HepG2 (cell line): Measurements from ENCODE around the gene QRICH2. TPM values are rescaled to one million over a fixed set of nuclear protein-coding genes. Genes with fewer than 3 reads are reported as not detected.

ENCODE experiments used
- AGO1 ChIP-seq: fragments of 200-400 bp; formaldehyde crosslinking; IDR thresholded peaks from 2 replicates; pipeline ENCODE4 v1.6.1; 2017; ENCODE audit warnings: mild to moderate bottlenecking, low read depth, low read length, moderate library complexity; ENCODE audit not compliant: poor library complexity, severe bottlenecking
- GABPB1 ChIP-seq: IDR thresholded peaks from 2 replicates; pipeline ENCODE4 v1.6.1; 2016; ENCODE audit warnings: mild to moderate bottlenecking, missing genetic modification reagents, moderate library complexity, missing compliant biosample characterization
- GATAD1 ChIP-seq: IDR thresholded peaks from 2 replicates; pipeline ENCODE4 v1.6.1; 2016; ENCODE audit warnings: missing genetic modification reagents, missing compliant biosample characterization
- GLI4 ChIP-seq: sonication (generic); formaldehyde crosslinking; IDR thresholded peaks from 2 replicates; pipeline ENCODE4 v1.5.1; 2020; ENCODE audit warnings: missing genetic modification reagents, mild to moderate bottlenecking, moderate library complexity, borderline replicate concordance
- HOXA3 ChIP-seq: sonication (generic); formaldehyde crosslinking; IDR thresholded peaks from 2 replicates; pipeline ENCODE4 v1.5.0; 2020; ENCODE audit warnings: missing genetic modification reagents
- MED13 ChIP-seq: sonication (generic); formaldehyde crosslinking; IDR thresholded peaks from 2 replicates; pipeline ENCODE4 v1.5.0; 2020; ENCODE audit warnings: missing genetic modification reagents
- PRMT3 ChIP-seq: sonication (generic); formaldehyde crosslinking; IDR thresholded peaks from 2 replicates; pipeline ENCODE4 v1.8.1; 2022; ENCODE audit warnings: low read depth, mild to moderate bottlenecking, moderate library complexity, missing genetic modification reagents, borderline replicate concordance
- SIX4 ChIP-seq: sonication (generic); formaldehyde crosslinking; IDR thresholded peaks from 2 replicates; pipeline ENCODE4 v1.4.0; 2020; ENCODE audit warnings: missing genetic modification reagents
- SMAD9 ChIP-seq: sonication (generic); formaldehyde crosslinking; IDR thresholded peaks from 2 replicates; pipeline ENCODE4 v1.5.1; 2020; ENCODE audit warnings: mild to moderate bottlenecking, missing genetic modification reagents
- SP5 ChIP-seq: IDR thresholded peaks from 2 replicates; pipeline ENCODE4 v1.6.1; 2016; ENCODE audit warnings: low read depth, borderline replicate concordance
- ZNF17 ChIP-seq: sonication (generic); formaldehyde crosslinking; IDR thresholded peaks from 2 replicates; pipeline ENCODE4 v1.5.0; 2020; ENCODE audit warnings: mild to moderate bottlenecking, missing genetic modification reagents
- ZNF264 ChIP-seq: sonication (generic); formaldehyde crosslinking; IDR thresholded peaks from 2 replicates; pipeline ENCODE4 v1.4.0; 2020; ENCODE audit warnings: missing genetic modification reagents
- ZNF335 ChIP-seq: sonication (generic); formaldehyde crosslinking; IDR thresholded peaks from 2 replicates; pipeline ENCODE4 v1.4.0; 2020; ENCODE audit warnings: missing genetic modification reagents
- ZNF431 ChIP-seq: sonication (generic); formaldehyde crosslinking; IDR thresholded peaks from 2 replicates; pipeline ENCODE4 v1.9.0; 2022; ENCODE audit warnings: missing genetic modification reagents, low read depth, mild to moderate bottlenecking, borderline replicate concordance
- ZNF780A ChIP-seq: sonication (generic); formaldehyde crosslinking; IDR thresholded peaks from 2 replicates; pipeline ENCODE4 v1.8.0; 2022; ENCODE audit warnings: mild to moderate bottlenecking, missing genetic modification reagents, moderate library complexity
- ZNF878 ChIP-seq: sonication (generic); formaldehyde crosslinking; IDR thresholded peaks from 2 replicates; pipeline ENCODE4 v1.8.1; 2023; ENCODE audit warnings: mild to moderate bottlenecking, missing genetic modification reagents, moderate library complexity
- ZSCAN20 ChIP-seq: sonication (generic); formaldehyde crosslinking; IDR thresholded peaks from 2 replicates; pipeline ENCODE4 v1.4.0; 2020; ENCODE audit warnings: missing genetic modification reagents, mild to moderate bottlenecking, borderline replicate concordance
- polyA plus RNA-seq, 8 experiments: library from polyadenylated mRNA; depleted of rRNA in 3 of 8; stranded (reverse) in 7 of 8; unstranded in 1 of 8; fragments of >200 nt; fragmentation: Illumina TruSeq in 4 of 8; extraction: Trizol in 4 of 8; gene quantifications; 2 replicates each; pipeline versions ENCODE4 v1.2.1 to v1.2.3, GENCODE V29; 2011 to 2016; ENCODE audit warnings: low read depth in 4 of 8, missing spikeins in 1 of 8, mixed read lengths in 1 of 8; ENCODE audit not compliant: insufficient read depth in 1 of 8
- total RNA-seq, 5 experiments: library from RNA; depleted of rRNA; stranded (reverse); fragments of >200 nt; fragmentation: Illumina TruSeq; extraction: Trizol; gene quantifications; 2 replicates each; pipeline ENCODE4 v1.2.3, GENCODE V29; 2016; ENCODE audit warnings: low read depth in 1 of 5
- TF ChIP-seq, protein P1 (sequence below): sonication (generic); formaldehyde crosslinking; IDR thresholded peaks from 2 replicates; pipeline ENCODE4 v1.5.0; 2020; ENCODE audit warnings: mild to moderate bottlenecking, missing genetic modification reagents
- TF ChIP-seq, protein P2 (sequence below): sonication (generic); formaldehyde crosslinking; IDR thresholded peaks from 2 replicates; pipeline ENCODE4 v1.4.0; 2020; ENCODE audit warnings: mild to moderate bottlenecking, missing genetic modification reagents, borderline replicate concordance
- TF ChIP-seq, protein P3 (sequence below): IDR thresholded peaks from 2 replicates; pipeline ENCODE4 v1.6.1; 2016; ENCODE audit warnings: mild to moderate bottlenecking
- TF ChIP-seq, protein P4 (sequence below): sonication (generic); formaldehyde crosslinking; IDR thresholded peaks from 2 replicates; pipeline ENCODE4 v1.9.0; 2022; ENCODE audit warnings: missing genetic modification reagents, mild to moderate bottlenecking, borderline replicate concordance
- TF ChIP-seq, protein P5 (sequence below): sonication (generic); formaldehyde crosslinking; IDR thresholded peaks from 2 replicates; pipeline ENCODE4 v1.4.0; 2020; ENCODE audit warnings: missing genetic modification reagents

The QRICH2 gene
- total and polyA plus RNA-seq, 2 of the 13 experiments (the other 11 are each of a cell fraction or from before 2014, with no cell fraction given) = 3.7 to 5.7 TPM

GRCh38 chr17:76279742-76280287 is 28.3 kb downstream of the QRICH2 start (continued):
- no peak for TF ChIP-seq ZNF780A (CRISPR knock-in tag)
- TF ChIP-seq SIX4 (CRISPR knock-in tag) = no peak
- no peak for TF ChIP-seq ZSCAN20 (CRISPR knock-in tag)
- TF ChIP-seq GLI4 (CRISPR knock-in tag) = no peak
- TF ChIP-seq SP5 (CRISPR knock-in tag) = no peak
- no peak for TF ChIP-seq ZNF431 (CRISPR knock-in tag)
- no peak for TF ChIP-seq ZNF17
- 0 out of 2 replicates have a peak, but pooled peaks have one; percentile 5 for TF ChIP-seq GABPB1 (CRISPR knock-in tag)
- peak; percentile 0; the same call in 1 of the 2 replicates for TF ChIP-seq HOXA3 (CRISPR knock-in tag)
- no peak for TF ChIP-seq ZNF264 (CRISPR knock-in tag)
- TF ChIP-seq, protein P1, sequence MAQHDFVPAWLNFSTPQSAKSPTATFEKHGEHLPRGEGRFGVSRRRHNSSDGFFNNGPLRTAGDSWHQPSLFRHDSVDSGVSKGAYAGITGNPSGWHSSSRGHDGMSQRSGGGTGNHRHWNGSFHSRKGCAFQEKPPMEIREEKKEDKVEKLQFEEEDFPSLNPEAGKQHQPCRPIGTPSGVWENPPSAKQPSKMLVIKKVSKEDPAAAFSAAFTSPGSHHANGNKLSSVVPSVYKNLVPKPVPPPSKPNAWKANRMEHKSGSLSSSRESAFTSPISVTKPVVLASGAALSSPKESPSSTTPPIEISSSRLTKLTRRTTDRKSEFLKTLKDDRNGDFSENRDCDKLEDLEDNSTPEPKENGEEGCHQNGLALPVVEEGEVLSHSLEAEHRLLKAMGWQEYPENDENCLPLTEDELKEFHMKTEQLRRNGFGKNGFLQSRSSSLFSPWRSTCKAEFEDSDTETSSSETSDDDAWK = no peak
- TF ChIP-seq, protein P2, sequence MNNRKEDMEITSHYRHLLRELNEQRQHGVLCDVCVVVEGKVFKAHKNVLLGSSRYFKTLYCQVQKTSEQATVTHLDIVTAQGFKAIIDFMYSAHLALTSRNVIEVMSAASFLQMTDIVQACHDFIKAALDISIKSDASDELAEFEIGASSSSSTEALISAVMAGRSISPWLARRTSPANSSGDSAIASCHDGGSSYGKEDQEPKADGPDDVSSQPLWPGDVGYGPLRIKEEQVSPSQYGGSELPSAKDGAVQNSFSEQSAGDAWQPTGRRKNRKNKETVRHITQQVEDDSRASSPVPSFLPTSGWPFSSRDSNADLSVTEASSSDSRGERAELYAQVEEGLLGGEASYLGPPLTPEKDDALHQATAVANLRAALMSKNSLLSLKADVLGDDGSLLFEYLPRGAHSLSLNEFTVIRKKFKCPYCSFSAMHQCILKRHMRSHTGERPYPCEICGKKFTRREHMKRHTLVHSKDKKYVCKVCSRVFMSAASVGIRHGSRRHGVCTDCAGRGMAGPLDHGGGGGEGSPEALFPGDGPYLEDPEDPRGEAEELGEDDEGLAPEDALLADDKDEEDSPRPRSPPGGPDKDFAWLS (CRISPR knock-in tag) = no peak
- TF ChIP-seq ZNF878 (CRISPR knock-in tag) = no peak
- no peak for TF ChIP-seq ZNF335
- TF ChIP-seq MED13 (CRISPR knock-in tag) = no peak
- no peak for TF ChIP-seq GATAD1 (CRISPR knock-in tag)
- TF ChIP-seq AGO1 = no peak
- TF ChIP-seq PRMT3 = no peak
- TF ChIP-seq, protein P3, sequence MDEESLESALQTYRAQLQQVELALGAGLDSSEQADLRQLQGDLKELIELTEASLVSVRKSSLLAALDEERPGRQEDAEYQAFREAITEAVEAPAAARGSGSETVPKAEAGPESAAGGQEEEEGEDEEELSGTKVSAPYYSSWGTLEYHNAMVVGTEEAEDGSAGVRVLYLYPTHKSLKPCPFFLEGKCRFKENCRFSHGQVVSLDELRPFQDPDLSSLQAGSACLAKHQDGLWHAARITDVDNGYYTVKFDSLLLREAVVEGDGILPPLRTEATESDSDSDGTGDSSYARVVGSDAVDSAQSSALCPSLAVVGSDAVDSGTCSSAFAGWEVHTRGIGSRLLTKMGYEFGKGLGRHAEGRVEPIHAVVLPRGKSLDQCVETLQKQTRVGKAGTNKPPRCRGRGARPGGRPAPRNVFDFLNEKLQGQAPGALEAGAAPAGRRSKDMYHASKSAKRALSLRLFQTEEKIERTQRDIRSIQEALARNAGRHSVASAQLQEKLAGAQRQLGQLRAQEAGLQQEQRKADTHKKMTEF (CRISPR knock-in tag) = no peak
- no peak for TF ChIP-seq SMAD9
- TF ChIP-seq, protein P4, sequence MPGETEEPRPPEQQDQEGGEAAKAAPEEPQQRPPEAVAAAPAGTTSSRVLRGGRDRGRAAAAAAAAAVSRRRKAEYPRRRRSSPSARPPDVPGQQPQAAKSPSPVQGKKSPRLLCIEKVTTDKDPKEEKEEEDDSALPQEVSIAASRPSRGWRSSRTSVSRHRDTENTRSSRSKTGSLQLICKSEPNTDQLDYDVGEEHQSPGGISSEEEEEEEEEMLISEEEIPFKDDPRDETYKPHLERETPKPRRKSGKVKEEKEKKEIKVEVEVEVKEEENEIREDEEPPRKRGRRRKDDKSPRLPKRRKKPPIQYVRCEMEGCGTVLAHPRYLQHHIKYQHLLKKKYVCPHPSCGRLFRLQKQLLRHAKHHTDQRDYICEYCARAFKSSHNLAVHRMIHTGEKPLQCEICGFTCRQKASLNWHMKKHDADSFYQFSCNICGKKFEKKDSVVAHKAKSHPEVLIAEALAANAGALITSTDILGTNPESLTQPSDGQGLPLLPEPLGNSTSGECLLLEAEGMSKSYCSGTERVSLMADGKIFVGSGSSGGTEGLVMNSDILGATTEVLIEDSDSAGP = 0 out of 2 replicates have a peak, but pooled peaks have one; percentile 27
- TF ChIP-seq, protein P5, sequence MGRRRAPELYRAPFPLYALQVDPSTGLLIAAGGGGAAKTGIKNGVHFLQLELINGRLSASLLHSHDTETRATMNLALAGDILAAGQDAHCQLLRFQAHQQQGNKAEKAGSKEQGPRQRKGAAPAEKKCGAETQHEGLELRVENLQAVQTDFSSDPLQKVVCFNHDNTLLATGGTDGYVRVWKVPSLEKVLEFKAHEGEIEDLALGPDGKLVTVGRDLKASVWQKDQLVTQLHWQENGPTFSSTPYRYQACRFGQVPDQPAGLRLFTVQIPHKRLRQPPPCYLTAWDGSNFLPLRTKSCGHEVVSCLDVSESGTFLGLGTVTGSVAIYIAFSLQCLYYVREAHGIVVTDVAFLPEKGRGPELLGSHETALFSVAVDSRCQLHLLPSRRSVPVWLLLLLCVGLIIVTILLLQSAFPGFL (CRISPR knock-in tag) = no peak
